ENCODE data around the gene AARS2.

AARS2 gene

GRCh38 chr6:44278774-44279697, 34.1 kb downstream of the AARS2 start:
- TF ChIP-seq, protein P1, sequence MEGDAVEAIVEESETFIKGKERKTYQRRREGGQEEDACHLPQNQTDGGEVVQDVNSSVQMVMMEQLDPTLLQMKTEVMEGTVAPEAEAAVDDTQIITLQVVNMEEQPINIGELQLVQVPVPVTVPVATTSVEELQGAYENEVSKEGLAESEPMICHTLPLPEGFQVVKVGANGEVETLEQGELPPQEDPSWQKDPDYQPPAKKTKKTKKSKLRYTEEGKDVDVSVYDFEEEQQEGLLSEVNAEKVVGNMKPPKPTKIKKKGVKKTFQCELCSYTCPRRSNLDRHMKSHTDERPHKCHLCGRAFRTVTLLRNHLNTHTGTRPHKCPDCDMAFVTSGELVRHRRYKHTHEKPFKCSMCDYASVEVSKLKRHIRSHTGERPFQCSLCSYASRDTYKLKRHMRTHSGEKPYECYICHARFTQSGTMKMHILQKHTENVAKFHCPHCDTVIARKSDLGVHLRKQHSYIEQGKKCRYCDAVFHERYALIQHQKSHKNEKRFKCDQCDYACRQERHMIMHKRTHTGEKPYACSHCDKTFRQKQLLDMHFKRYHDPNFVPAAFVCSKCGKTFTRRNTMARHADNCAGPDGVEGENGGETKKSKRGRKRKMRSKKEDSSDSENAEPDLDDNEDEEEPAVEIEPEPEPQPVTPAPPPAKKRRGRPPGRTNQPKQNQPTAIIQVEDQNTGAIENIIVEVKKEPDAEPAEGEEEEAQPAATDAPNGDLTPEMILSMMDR (IDR thresholded peaks at IDR 0.05; ENCODE audit: extremely low read depth, insufficient read depth, missing control alignments) = no peak
- in situ Hi-C loops (cut with MboI; ENCODE audit: low pct_unique_long_range_greater_than_20kb, low sequenced_read_pairs, unreplicated experiment) = no loop called here
- DNase-seq (ENCODE audit: low spot score) = no peak

GRCh38 chr6:44278315-44278714, 34.8 kb downstream of the AARS2 start:
- in situ Hi-C loops (cut with MboI; ENCODE audit: low pct_unique_long_range_greater_than_20kb, low sequenced_read_pairs, unreplicated experiment) = no loop called here
- TF ChIP-seq, protein P1 (IDR thresholded peaks at IDR 0.05; ENCODE audit: extremely low read depth, insufficient read depth, missing control alignments) = no peak
- no peak for DNase-seq (ENCODE audit: low spot score)

DNA sequence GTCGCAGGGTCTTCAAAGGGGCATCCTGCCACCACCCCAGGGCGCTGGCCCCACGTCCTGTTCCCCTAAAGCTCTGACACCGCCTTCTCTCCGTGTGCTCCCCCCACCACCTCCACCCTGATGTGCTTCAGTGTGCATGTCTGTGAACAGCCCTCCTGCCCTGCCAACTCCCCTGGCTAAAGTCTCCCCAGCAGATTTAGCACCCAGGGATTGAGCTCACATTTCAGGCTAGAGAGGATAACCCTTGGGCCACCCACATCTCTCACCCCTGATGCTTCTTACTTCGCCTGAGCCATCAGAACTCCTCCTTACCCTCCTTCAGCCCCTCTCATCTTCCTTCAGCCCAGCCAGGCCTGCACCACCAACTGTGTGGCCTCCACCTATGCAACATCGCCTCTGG, 35.4 kb downstream of the AARS2 start:
- in situ Hi-C loops (cut with MboI; ENCODE audit: low pct_unique_long_range_greater_than_20kb, low sequenced_read_pairs, unreplicated experiment) = no loop called here
- TF ChIP-seq, protein P1 (IDR thresholded peaks at IDR 0.05; ENCODE audit: extremely low read depth, insufficient read depth, missing control alignments) = no peak
- no peak for DNase-seq (ENCODE audit: low spot score)

- in situ Hi-C loops (cut with MboI; ENCODE audit: low pct_unique_long_range_greater_than_20kb, low sequenced_read_pairs, unreplicated experiment) = no loop called here
- DNase-seq (ENCODE audit: low spot score) = no peak
- TF ChIP-seq, protein P1 (IDR thresholded peaks at IDR 0.05; ENCODE audit: extremely low read depth, insufficient read depth, missing control alignments) = no peak
These were observed 36.2 kb downstream of the AARS2 start for GRCh38 chr6:44276667-44277640.

- TF ChIP-seq, protein P1 (IDR thresholded peaks at IDR 0.05; ENCODE audit: extremely low read depth, insufficient read depth, missing control alignments) = no peak
- DNase-seq (ENCODE audit: low spot score) = no peak
- in situ Hi-C loops (cut with MboI; ENCODE audit: low pct_unique_long_range_greater_than_20kb, low sequenced_read_pairs, unreplicated experiment) = no loop called here
These were observed 37.1 kb downstream of the AARS2 start for GRCh38 chr6:44275749-44276648.

Measured in GM13977 (cell line).